Erythroblast (primary cell): ENCODE measurements around the gene CLIC6.

Experiments
- GATA1 ChIP-seq: IDR thresholded peaks from 2 replicates; pipeline ENCODE4 v1.6.1; 2011; ENCODE audit warnings: low read depth, mild to moderate bottlenecking, control low read depth, low read length, moderate library complexity
- POLR2A ChIP-seq: IDR thresholded peaks from 2 replicates; pipeline ENCODE4 v1.6.1; 2011; ENCODE audit warnings: mild to moderate bottlenecking, low read length

- TF ChIP-seq POLR2A (no peak), GATA1 (no peak)
Observed at GRCh38 chr21:34675871-34676270, 7.1 kb downstream of the CLIC6 start.
